Endothelial cell (in vitro differentiated cells): ENCODE results near the gene DPH6. TPM values are rescaled to one million over a fixed set of nuclear protein-coding genes. Genes with fewer than 3 reads are reported as not detected.

Source experiments
- DNase-seq: peaks from one replicate; pipeline ENCODE4 v3.0.0; 2021; ENCODE audit warnings: low spot score
- H3K27ac Mint-ChIP-seq: one replicate; pipeline ENCODE4 v1.8.0; 2021; ENCODE audit warnings: mixed read lengths, inconsistent platforms; ENCODE audit not compliant: unreplicated experiment
- H3K27me3 Mint-ChIP-seq: one replicate; pipeline ENCODE4 v1.8.0; 2021; ENCODE audit warnings: mild to moderate bottlenecking, moderate library complexity, mixed read lengths, inconsistent platforms; ENCODE audit not compliant: unreplicated experiment
- H3K36me3 Mint-ChIP-seq: one replicate; pipeline ENCODE4 v1.8.0; 2021; ENCODE audit warnings: mild to moderate bottlenecking, low read depth, mixed read lengths, inconsistent platforms; ENCODE audit not compliant: unreplicated experiment
- H3K4me1 Mint-ChIP-seq: one replicate; pipeline ENCODE4 v1.8.0; 2021; ENCODE audit warnings: mild to moderate bottlenecking, mixed read lengths, inconsistent platforms; ENCODE audit not compliant: unreplicated experiment
- H3K4me3 Mint-ChIP-seq: one replicate; pipeline ENCODE4 v1.8.0; 2021; ENCODE audit warnings: mild to moderate bottlenecking, mixed read lengths, inconsistent platforms; ENCODE audit not compliant: unreplicated experiment
- H3K9me3 Mint-ChIP-seq: one replicate; pipeline ENCODE4 v1.8.0; 2021; ENCODE audit warnings: mixed read lengths, inconsistent platforms; ENCODE audit not compliant: unreplicated experiment
- CTCF ChIP-seq: fragments of 200-600 bp; sonication (generic); IDR thresholded peaks from one replicate; pipeline ENCODE4 v1.5.0; 2021; ENCODE audit warnings: antibody characterized with exemption; ENCODE audit not compliant: unreplicated experiment
- total RNA-seq: library from RNA; stranded (reverse); fragmentation: NEBNext Ultra II Directional; extraction: Animal tissue kit (Norgen Biotek cat#: 25700); gene quantifications from one replicate; pipeline ENCODE4 v1.2.1, GENCODE V29; 2021; ENCODE audit not compliant: unreplicated experiment

Gene DPH6
- total RNA-seq, 1 donor from 2014 or later: 10.6 TPM

- TF ChIP-seq CTCF: no peak
- Mint-ChIP-seq H3K4me3 (no peak overlapping the region), H3K4me1 (no peaks in the 10 kb centered on the region), H3K36me3 (no peaks in the 10 kb centered on the region), H3K27me3 (no peaks in the 10 kb centered on the region), H3K9me3 (no peaks in the 10 kb centered on the region), H3K27ac (no peak overlapping the region)
- no peak for DNase-seq
These were observed 21.4 kb upstream of the DPH6 start for GRCh38 chr15:35567392-35567791.

GRCh38 chr15:35566991-35567390 is 21.0 kb upstream of the DPH6 start:
- TF ChIP-seq CTCF: no peak
- H3K4me1 Mint-ChIP-seq: no peaks in the 10 kb centered on the region
- no peaks in the 10 kb centered on the region for H3K36me3 Mint-ChIP-seq
- H3K27ac Mint-ChIP-seq: no peak overlapping the region
- H3K4me3 Mint-ChIP-seq: no peak overlapping the region
- no peak for DNase-seq
- no peaks in the 10 kb centered on the region for H3K9me3 Mint-ChIP-seq
- no peaks in the 10 kb centered on the region for H3K27me3 Mint-ChIP-seq

- H3K4me3 Mint-ChIP-seq: no peak overlapping the region
- DNase-seq: no peak
- H3K9me3 Mint-ChIP-seq: no peaks in the 10 kb centered on the region
- H3K36me3 Mint-ChIP-seq: no peaks in the 10 kb centered on the region
- H3K27ac Mint-ChIP-seq: no peak overlapping the region
- no peak for TF ChIP-seq CTCF
- no peaks in the 10 kb centered on the region for H3K27me3 Mint-ChIP-seq
- peaks cover 3% of the 10 kb centered on the region for H3K4me1 Mint-ChIP-seq
These were observed 19.9 kb upstream of the DPH6 start for GRCh38 chr15:35565901-35566300.

- Mint-ChIP-seq H3K27ac (no peak overlapping the region), H3K9me3 (no peaks in the 10 kb centered on the region), H3K4me3 (no peak overlapping the region), H3K36me3 (no peaks in the 10 kb centered on the region), H3K27me3 (no peaks in the 10 kb centered on the region), H3K4me1 (peaks cover 3% of the 10 kb centered on the region)
- no peak for TF ChIP-seq CTCF
- no peak for DNase-seq
These were observed 16.7 kb upstream of the DPH6 start for GRCh38 chr15:35562641-35563040.

GRCh38 chr15:35561308-35561707 is 15.3 kb upstream of the DPH6 start:
- no peak for DNase-seq
- Mint-ChIP-seq H3K36me3 (no peaks in the 10 kb centered on the region), H3K4me3 (no peak overlapping the region), H3K4me1 (peaks cover 3% of the 10 kb centered on the region), H3K27ac (no peak overlapping the region), H3K9me3 (no peaks in the 10 kb centered on the region), H3K27me3 (no peaks in the 10 kb centered on the region)
- no peak for TF ChIP-seq CTCF
